Measurements from ENCODE around the gene PHLDA2.
A peak's percentile ranks its signal among the peaks of the same experiment; 100 is the strongest.
"Not testable (repeated sequence)": the region's sequence is repeated elsewhere in the genome, so short reads cannot be mapped to it uniquely, and the experiment has no call there.

Gene PHLDA2

DNA sequence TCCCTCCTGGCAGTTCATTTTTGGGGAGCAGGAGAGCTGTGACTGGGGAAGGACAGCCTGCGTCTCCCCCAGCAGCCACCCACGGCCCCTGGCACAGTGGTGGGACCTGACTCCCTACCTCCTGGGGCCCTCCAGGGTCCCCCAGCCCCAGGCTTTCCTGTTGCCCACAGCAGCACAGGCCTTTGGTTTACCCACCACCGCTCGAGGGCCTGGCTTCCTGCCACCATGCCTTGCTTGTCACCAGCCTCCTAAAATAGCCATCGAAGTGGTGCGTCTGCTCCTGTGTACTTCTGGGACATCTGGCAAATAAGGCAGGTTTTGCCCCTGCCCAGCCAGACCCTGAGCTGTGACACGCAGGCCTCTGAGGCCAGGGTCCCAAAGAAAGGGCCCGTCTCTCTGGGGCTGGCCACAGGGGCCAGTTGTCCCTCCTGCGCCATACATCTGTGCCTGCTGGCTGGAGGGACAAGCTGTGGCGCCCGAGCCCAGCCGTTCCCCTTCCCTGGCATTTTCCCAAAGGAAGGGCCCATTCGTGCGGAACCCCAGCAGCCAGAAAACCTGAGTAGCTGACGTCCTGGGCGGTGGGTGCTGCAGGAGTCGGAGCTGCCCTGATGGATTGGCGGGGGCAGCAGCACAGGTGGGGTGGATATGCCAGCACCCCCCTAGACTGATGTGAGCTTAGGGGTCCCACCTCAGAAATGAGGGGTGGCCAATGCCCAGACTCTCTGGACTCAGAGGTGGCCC, 14.6 kb downstream of the PHLDA2 start:
- no peak for DNase-seq (ENCODE audit: low read depth)

GRCh38 chr11:2913776-2914175, 15.4 kb downstream of the PHLDA2 start:
- no peak for DNase-seq (ENCODE audit: low read depth)

DNA sequence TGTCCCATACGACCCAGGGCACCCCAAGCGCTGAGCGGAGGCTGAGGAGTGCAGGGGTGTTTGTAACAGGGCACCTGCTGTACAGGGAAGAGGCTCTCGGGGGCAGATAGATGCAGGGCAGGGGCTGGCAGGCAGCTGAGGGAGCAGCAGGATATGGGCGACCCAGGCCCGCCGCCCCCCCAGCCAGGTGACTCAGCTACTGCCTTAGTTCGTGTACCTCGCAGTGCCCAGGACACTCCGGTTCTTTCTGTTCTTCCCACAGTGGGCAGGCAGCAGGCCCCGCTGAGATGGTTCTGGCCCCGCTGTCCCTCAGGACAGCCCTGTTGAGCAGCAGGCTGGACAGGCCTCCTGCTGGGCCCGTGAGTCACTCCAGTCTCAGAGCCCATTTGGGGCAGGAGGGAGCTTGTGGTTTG, 16.2 kb downstream of the PHLDA2 start:
- no peak for DNase-seq (ENCODE audit: low read depth)

GRCh38 chr11:2912498-2912897, 16.7 kb downstream of the PHLDA2 start:
- DNase-seq (ENCODE audit: low read depth) = no peak

DNA sequence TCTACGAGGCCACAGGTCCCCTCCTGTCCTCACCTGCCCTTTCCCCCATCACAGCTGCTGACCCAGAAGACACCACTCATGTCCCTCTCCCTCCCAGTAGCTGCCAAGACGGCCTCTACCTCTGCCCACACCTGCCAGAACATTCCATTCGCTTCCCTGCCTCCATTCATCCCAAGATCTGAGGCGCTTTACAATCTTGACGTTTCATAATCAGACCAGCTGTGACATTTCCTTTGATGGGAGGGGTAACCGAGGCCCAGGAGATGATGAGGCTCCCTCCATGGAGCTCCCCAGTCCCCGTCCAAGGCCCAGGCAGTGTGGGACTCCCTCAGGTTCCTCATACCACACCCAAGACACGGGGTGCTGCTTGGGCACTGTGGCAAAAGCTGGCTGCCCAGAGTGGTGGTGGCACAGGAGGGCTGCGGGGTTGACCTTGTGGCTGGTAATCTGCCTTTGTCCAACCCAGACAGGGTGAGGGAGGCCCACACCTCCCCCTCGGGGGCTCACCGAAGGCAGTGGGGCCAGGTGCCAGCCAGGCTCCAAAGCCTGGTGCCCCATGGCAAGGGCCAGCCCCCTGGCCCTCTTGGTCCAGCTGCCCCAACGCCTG, 17.3 kb downstream of the PHLDA2 start:
- no peak for DNase-seq (ENCODE audit: low read depth)

- no peak for DNase-seq (ENCODE audit: low read depth)
Measured at GRCh38 chr11:2911088-2911784, 18.0 kb downstream of the PHLDA2 start.

DNA sequence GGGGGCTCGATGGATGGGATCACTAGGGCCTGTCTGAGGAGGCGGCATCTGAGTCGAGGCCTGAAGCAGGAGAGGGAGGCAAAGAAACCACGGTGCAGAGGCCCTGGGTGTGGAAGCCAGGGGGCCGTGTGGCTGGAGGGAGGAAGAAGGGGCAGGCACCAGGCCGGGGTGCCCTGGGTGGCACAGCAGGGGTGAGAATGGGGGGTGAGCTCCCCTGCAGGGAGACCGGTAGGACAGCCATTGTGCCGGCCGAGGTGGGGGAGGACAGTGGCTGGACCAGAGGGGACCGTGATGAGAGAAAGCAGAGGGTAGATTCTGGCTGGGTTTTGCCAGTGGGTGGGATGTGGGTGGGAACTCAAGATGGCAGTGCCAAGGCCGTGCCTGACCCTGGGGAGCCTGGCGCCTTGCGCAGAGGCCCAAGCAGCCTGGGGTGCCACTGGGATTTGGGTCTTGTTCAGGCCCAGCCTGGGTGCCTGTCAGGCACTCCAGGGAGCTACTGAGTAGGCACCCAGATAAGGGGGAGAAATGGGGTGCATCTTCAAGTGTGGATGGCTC, 18.7 kb downstream of the PHLDA2 start:
- DNase-seq (ENCODE audit: low read depth) = no peak

DNA sequence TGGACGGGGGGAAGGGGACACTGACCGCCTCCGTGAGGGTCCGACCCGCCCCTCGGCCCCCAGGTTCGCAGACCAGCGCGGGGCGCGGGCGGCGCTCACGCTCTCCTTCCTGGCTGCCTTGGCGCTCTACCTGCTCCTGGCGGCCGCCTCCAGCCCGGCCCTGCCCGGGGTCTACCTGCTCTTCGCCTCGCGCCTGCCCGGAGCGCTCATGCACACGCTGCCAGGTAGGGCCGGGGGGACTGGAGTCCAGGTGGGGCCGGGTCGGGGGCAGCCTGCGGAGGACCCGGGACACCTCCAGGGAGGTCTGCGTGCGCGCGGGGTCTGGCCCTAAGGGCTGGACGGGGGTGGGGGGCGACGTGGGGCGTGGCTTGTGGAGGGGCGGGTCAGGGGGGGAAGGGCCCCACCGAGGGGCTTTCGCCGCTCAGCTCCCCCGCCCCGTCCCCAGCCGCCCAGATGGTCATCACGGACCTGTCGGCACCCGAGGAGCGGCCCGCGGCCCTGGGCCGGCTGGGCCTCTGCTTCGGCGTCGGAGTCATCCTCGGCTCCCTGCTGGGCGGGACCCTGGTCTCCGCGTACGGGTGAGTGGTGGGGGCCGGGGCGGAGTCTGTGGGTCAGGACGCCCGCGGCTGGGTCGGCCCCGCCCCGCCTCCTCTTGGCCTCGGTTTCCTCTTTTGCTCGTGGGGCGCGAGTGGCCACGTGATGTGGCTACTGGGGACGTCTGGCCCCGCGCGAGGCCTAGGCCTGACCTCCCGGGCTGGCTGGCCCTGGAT, 19.9 kb downstream of the PHLDA2 start:
- DNase-seq (ENCODE audit: low read depth) = no peak

- no peak for DNase-seq (ENCODE audit: low read depth)
Measured at GRCh38 chr11:2908130-2908529, 21.1 kb downstream of the PHLDA2 start.

- not testable (repeated sequence) for DNase-seq (ENCODE audit: low read depth)
Measured at GRCh38 chr11:2905299-2905698, 23.9 kb downstream of the PHLDA2 start.

- DNase-seq (ENCODE audit: low read depth) = no peak
Measured at GRCh38 chr11:2904153-2905052, 24.8 kb downstream of the PHLDA2 start.

DNA sequence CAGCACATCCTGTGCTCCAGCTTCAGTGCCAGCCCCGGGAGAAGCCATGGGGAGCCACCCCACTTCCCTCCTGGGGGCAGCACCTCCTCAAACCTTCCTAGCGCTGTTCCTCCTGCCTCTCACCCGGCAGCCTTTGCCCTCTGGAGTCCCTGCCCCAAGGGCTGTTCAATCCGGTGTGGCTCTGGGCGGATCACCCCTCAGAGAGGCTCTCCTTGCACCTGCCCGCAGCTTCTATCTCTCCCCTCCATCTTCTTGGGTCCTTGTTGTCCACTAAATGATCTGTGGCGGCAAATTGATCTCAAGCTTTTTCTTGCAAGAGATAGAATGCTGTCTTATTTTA, 25.6 kb downstream of the PHLDA2 start:
- no peak for DNase-seq (ENCODE audit: low read depth)

DNA sequence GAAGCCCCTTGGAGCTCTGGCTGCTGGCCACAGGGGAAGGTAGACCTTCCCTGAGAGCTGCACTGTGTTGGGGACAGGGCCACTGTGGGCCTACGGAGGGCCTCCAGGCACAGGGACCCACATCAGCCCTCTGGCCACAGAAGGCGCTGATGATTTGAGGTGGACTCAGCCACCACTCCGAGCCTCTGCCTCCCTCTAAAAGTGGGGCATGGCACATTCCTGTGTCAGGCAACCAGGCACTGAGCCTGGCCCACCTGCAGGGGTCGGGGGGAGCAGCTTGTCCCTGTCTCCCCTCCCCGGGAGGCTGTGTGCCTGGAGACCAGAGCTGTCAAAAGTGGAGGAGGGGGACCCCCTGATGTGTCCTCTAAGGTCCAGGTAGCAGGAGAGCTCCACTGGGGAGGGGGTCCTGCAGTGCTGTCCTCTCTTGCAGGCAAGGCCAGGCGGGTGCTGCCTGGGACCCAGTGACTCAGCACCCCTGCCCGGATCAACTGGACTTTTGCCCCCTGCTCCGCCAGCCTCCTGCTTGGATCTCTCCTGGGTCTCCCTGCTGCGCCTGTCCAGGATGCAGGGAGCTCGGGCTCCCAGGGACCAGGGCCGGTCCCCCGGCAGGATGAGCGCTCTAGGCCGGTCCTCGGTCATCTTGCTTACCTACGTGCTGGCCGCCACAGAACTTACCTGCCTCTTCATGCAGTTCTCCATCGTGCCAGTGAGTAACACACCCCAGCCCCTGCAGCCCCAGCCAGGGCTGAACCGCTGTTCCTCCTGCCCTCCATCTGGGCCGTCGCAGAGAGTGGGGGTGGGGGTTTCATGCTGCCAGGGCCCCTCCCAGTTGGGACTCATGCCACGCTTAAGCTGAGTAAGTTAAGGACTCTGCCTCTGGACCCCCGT, 26.2 kb downstream of the PHLDA2 start:
- no peak for DNase-seq (ENCODE audit: low read depth)

GRCh38 chr11:2901854-2902783, 27.1 kb downstream of the PHLDA2 start:
- DNase-seq (ENCODE audit: low read depth) = peak; percentile 46

DNA sequence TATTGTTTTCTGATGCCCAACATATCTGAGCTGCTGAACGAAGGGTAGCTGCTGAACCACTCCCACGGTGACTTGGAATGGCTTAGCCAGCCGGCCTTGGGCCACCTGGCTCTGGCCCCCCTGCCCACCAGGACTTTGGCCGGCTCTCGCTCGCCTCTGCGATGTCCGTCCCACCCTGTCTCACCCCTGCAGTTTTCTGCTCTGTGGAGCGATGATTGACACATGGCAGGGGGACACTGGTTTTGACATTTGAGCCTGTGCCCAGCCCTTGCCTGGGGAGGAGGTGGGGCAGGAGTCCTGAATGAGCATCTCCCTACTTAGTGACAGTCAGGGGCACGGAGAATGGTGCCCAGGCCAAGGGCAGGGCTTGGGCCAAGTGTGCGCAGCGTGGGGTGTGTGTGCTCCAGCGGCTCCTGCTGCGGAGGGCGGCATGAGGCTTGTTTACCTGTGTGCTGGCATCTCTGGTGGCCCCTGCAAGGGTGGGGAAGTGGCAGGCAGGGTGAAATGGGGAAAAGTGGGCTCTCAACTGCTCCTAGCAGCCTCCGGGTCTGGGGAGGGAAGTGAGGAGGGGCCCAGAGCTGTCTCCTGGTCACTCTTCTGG, 27.9 kb downstream of the PHLDA2 start:
- no peak for DNase-seq (ENCODE audit: low read depth)

GRCh38 chr11:2899080-2899783, 30.0 kb downstream of the PHLDA2 start:
- DNase-seq (ENCODE audit: low read depth) = no peak

GRCh38 chr11:2898366-2899079, 30.7 kb downstream of the PHLDA2 start:
- peak; percentile 54 for DNase-seq (ENCODE audit: low read depth)

All from GM04503 (cell line).